KMS-11 (cell line): ENCODE data around the gene ZBTB11.
"Not testable (repeated sequence)": the region's sequence is repeated elsewhere in the genome, so short reads cannot be mapped to it uniquely, and the experiment has no call there.

Experiments used
- H2AFZ ChIP-seq: fragments of 200-600 bp; sonication (generic); 2 replicates; pipeline ENCODE4 v1.6.1; 2016; ENCODE audit warnings: antibody characterized with exemption, mixed run types, low read depth
- H3K27ac ChIP-seq: fragments of 200-600 bp; sonication (generic); 2 replicates; pipeline ENCODE4 v1.6.1; 2016; ENCODE audit warnings: mild to moderate bottlenecking, mixed run types
- H3K27me3 ChIP-seq: fragments of 200-600 bp; sonication (generic); 2 replicates; pipeline ENCODE4 v1.6.1; 2017; ENCODE audit warnings: mild to moderate bottlenecking, low read depth, mixed run types, moderate library complexity; ENCODE audit not compliant: insufficient read depth
- H3K36me3 ChIP-seq: fragments of 200-600 bp; sonication (generic); 2 replicates; pipeline ENCODE4 v1.6.1; 2017; ENCODE audit warnings: mild to moderate bottlenecking, mixed run types; ENCODE audit not compliant: insufficient read depth
- H3K4me1 ChIP-seq: fragments of 200-600 bp; sonication (generic); 2 replicates; pipeline ENCODE4 v1.6.1; 2016; ENCODE audit warnings: mild to moderate bottlenecking, low read depth, mixed run types; ENCODE audit not compliant: poor library complexity, severe bottlenecking
- H3K4me2 ChIP-seq: fragments of 200-600 bp; sonication (generic); 2 replicates; pipeline ENCODE4 v1.7.0; 2016; ENCODE audit warnings: mild to moderate bottlenecking, mixed run types
- H3K4me3 ChIP-seq: fragments of 200-600 bp; sonication (generic); IDR thresholded peaks from 2 replicates; pipeline ENCODE4 v1.6.1; 2017; ENCODE audit warnings: low read depth, low read length, mixed read lengths; ENCODE audit not compliant: insufficient read depth
- H3K79me2 ChIP-seq: fragments of 200-600 bp; sonication (generic); 2 replicates; pipeline ENCODE4 v1.6.1; 2016; ENCODE audit warnings: low read depth, mixed run types; ENCODE audit not compliant: insufficient read depth
- H3K9ac ChIP-seq: fragments of 200-600 bp; sonication (generic); 2 replicates; pipeline ENCODE4 v1.6.1; 2016; ENCODE audit warnings: mild to moderate bottlenecking, mixed run types
- H4K20me1 ChIP-seq: fragments of 200-600 bp; sonication (generic); 2 replicates; pipeline ENCODE4 v1.6.1; 2016; ENCODE audit warnings: mild to moderate bottlenecking, mixed run types; ENCODE audit not compliant: insufficient read depth
- CTCF ChIP-seq: fragments of 200-600 bp; sonication (generic); conservative IDR thresholded peaks from 2 replicates; pipeline ENCODE4 v1.6.1; 2017; ENCODE audit warnings: low read depth, mild to moderate bottlenecking, antibody characterized with exemption, low read length, moderate library complexity, mixed read lengths

Gene ZBTB11

GRCh38 chr3:101687142-101687931 is 10.4 kb upstream of the ZBTB11 start:
- no peak for TF ChIP-seq CTCF
- peaks cover 42% of the 10 kb centered on the region for H3K79me2 ChIP-seq
- peaks cover 12% of the 10 kb centered on the region; the same call in 1 of the 2 replicates for H3K36me3 ChIP-seq
- no peak overlapping the region for H3K4me3 ChIP-seq
- peaks cover 49% of the 10 kb centered on the region for H3K4me1 ChIP-seq
- H2AFZ ChIP-seq, result peak overlapping the region; percentile 72
- H3K27ac ChIP-seq, result peak overlapping the region; percentile 76
- H3K9ac ChIP-seq, result peak overlapping the region; percentile 93; the same call in 1 of the 2 replicates
- peak overlapping the region; percentile 65 for H3K4me2 ChIP-seq
- no peaks in the 10 kb centered on the region for H3K27me3 ChIP-seq
- no peaks in the 10 kb centered on the region for H4K20me1 ChIP-seq

- peaks cover 41% of the 10 kb centered on the region for H3K4me1 ChIP-seq
- H3K79me2 ChIP-seq, result peaks cover 55% of the 10 kb centered on the region
- peak overlapping the region; percentile 72 for H2AFZ ChIP-seq
- peak overlapping the region; percentile 76 for H3K27ac ChIP-seq
- H3K9ac ChIP-seq, result peak overlapping the region; percentile 93
- H3K27me3 ChIP-seq, result no peaks in the 10 kb centered on the region
- peak overlapping the region; percentile 79 for H3K4me2 ChIP-seq
- peak overlapping the region; percentile 62 for H3K4me3 ChIP-seq
- H4K20me1 ChIP-seq, result peaks cover 3% of the 10 kb centered on the region
- TF ChIP-seq CTCF, result no peak
- peaks cover 26% of the 10 kb centered on the region; the same call in 1 of the 2 replicates for H3K36me3 ChIP-seq
These were observed 9.0 kb upstream of the ZBTB11 start for GRCh38 chr3:101685870-101686307.

- Histone ChIP-seq H3K36me3 (peaks cover 34% of the 10 kb centered on the region; the same call in 1 of the 2 replicates), H2AFZ (no peak overlapping the region), H4K20me1 (peaks cover 4% of the 10 kb centered on the region), H3K27me3 (no peaks in the 10 kb centered on the region), H3K27ac (no peak overlapping the region; the same call in 1 of the 2 replicates), H3K9ac (peak overlapping the region; percentile 93; the same call in 1 of the 2 replicates), H3K4me1 (peaks cover 38% of the 10 kb centered on the region), H3K79me2 (peaks cover 55% of the 10 kb centered on the region), H3K4me3 (no peak overlapping the region), H3K4me2 (peak overlapping the region; percentile 79)
- no peak for TF ChIP-seq CTCF
These were observed 8.1 kb upstream of the ZBTB11 start for GRCh38 chr3:101685050-101685400.

- Histone ChIP-seq H3K4me2 (no peak overlapping the region), H3K27me3 (no peaks in the 10 kb centered on the region), H2AFZ (no peak overlapping the region), H3K27ac (no peak overlapping the region), H3K4me1 (peaks cover 31% of the 10 kb centered on the region), H3K79me2 (peaks cover 54% of the 10 kb centered on the region), H4K20me1 (peaks cover 4% of the 10 kb centered on the region), H3K4me3 (no peak overlapping the region), H3K36me3 (peaks cover 35% of the 10 kb centered on the region; the same call in 1 of the 2 replicates), H3K9ac (no peak overlapping the region)
- TF ChIP-seq CTCF, result no peak
These were observed 3.5 kb upstream of the ZBTB11 start for GRCh38 chr3:101680466-101680865.

- H3K36me3 ChIP-seq, result peaks cover 31% of the 10 kb centered on the region; the same call in 1 of the 2 replicates
- not testable (repeated sequence) for H3K4me3 ChIP-seq, H3K27ac ChIP-seq, H3K9ac ChIP-seq, H2AFZ ChIP-seq, H3K4me2 ChIP-seq, H3K27me3 ChIP-seq, H4K20me1 ChIP-seq
- H3K79me2 ChIP-seq, result peaks cover 54% of the 10 kb centered on the region
- peaks cover 28% of the 10 kb centered on the region for H3K4me1 ChIP-seq
These were observed 1.9 kb upstream of the ZBTB11 start for GRCh38 chr3:101678837-101679236.
